SK-N-SH (cell line): ENCODE measurements around the gene CT47A1.

ENCODE experiments used
- EP300 ChIP-seq, 2 experiments: IDR thresholded peaks; 2 replicates each; pipeline versions ENCODE4 v1.4.0 to v1.6.1; 2012; ENCODE audit warnings: borderline replicate concordance in 1 of 2, low read depth in 1 of 2, low read length in 1 of 2
- EZH2phosphoT487 ChIP-seq: fragments of 200-600 bp; sonication (generic); IDR thresholded peaks from 2 replicates; pipeline ENCODE4 v1.6.1; 2017; ENCODE audit warnings: low read depth, mixed run types, mild to moderate bottlenecking, antibody characterized with exemption, moderate library complexity, borderline replicate concordance
- MXI1 ChIP-seq: IDR thresholded peaks from 2 replicates; pipeline ENCODE4 v1.6.1; 2012; ENCODE audit warnings: mild to moderate bottlenecking, low read depth, low read length, improper control_type of control experiment
- POLR2AphosphoS5 ChIP-seq: IDR thresholded peaks from 2 replicates; pipeline ENCODE4 v1.6.1; 2012; ENCODE audit warnings: low read depth, low read length
- RAD21 ChIP-seq: IDR thresholded peaks from 2 replicates; pipeline ENCODE4 v1.6.1; 2012; ENCODE audit warnings: mild to moderate bottlenecking, low read length
- RFX5 ChIP-seq: IDR thresholded peaks from 2 replicates; pipeline ENCODE4 v1.6.1; 2012; ENCODE audit warnings: mild to moderate bottlenecking, improper control_type of control experiment, low read length
- YY1 ChIP-seq: IDR thresholded peaks from 2 replicates; pipeline ENCODE4 v1.4.0; 2012; ENCODE audit warnings: low read depth, mild to moderate bottlenecking
- TF ChIP-seq, protein P1 (sequence below): fragments of 200-600 bp; sonication (generic); IDR thresholded peaks from 2 replicates; pipeline ENCODE4 v1.6.1; 2017; ENCODE audit warnings: antibody characterized with exemption, mild to moderate bottlenecking, moderate library complexity

DNA sequence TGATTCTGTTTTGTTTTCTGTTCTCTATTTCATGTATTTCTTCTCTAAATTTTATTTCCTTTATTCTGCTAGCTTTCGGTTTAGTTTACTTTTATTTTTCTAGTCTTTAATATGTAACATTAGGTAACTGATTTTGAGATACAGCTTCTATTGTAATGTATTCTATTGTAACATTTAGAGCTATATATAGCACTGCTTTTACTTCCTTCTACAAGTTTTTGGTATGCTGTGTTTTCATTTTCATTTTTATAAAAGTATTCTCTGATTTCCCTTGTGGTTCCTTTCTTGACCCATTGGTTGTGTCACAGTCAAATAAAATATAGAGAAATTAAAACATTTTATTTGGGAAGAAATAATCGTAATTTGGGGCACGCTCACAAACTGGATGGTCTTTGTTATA lies 13.9 kb upstream of the CT47A1 start:
- TF ChIP-seq, protein P1, sequence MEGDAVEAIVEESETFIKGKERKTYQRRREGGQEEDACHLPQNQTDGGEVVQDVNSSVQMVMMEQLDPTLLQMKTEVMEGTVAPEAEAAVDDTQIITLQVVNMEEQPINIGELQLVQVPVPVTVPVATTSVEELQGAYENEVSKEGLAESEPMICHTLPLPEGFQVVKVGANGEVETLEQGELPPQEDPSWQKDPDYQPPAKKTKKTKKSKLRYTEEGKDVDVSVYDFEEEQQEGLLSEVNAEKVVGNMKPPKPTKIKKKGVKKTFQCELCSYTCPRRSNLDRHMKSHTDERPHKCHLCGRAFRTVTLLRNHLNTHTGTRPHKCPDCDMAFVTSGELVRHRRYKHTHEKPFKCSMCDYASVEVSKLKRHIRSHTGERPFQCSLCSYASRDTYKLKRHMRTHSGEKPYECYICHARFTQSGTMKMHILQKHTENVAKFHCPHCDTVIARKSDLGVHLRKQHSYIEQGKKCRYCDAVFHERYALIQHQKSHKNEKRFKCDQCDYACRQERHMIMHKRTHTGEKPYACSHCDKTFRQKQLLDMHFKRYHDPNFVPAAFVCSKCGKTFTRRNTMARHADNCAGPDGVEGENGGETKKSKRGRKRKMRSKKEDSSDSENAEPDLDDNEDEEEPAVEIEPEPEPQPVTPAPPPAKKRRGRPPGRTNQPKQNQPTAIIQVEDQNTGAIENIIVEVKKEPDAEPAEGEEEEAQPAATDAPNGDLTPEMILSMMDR: no peak
- no peak for TF ChIP-seq POLR2AphosphoS5
- no peak for TF ChIP-seq EP300 (IDR thresholded peaks at IDR 0.05; ENCODE audit: borderline replicate concordance in 1 of 2, low read depth in 1 of 2, low read length in 1 of 2)
- no peak for TF ChIP-seq RFX5
- no peak for TF ChIP-seq YY1
- TF ChIP-seq RAD21: no peak
- no peak for TF ChIP-seq MXI1
- TF ChIP-seq EZH2phosphoT487: no peak
